NCI-H510A (cell line): ENCODE measurements around the gene BCL2L11.

ENCODE experiments used
- DNase-seq: peaks from one replicate; lab custom pipeline; 2025; lab: John Stamatoyannopoulos, UW

The BCL2L11 gene

GRCh38 chr2:111143107-111143842 lies 22.6 kb downstream of the BCL2L11 start:
- DNase-seq = no peak

- no peak for DNase-seq
These were observed 23.1 kb downstream of the BCL2L11 start for GRCh38 chr2:111143843-111144198.

GRCh38 chr2:111145103-111145760 lies 24.5 kb downstream of the BCL2L11 start:
- DNase-seq = no peak

GRCh38 chr2:111145951-111146350 lies 25.2 kb downstream of the BCL2L11 start:
- DNase-seq = no peak

GRCh38 chr2:111148225-111148873 lies 27.6 kb downstream of the BCL2L11 start:
- no peak for DNase-seq

GRCh38 chr2:111148925-111149324 lies 28.2 kb downstream of the BCL2L11 start:
- DNase-seq = no peak

- DNase-seq = no peak
These were observed 29.3 kb downstream of the BCL2L11 start for GRCh38 chr2:111149882-111150455.

- DNase-seq = no peak
These were observed 34.0 kb downstream of the BCL2L11 start for GRCh38 chr2:111154758-111155157.

GRCh38 chr2:111155610-111156009 lies 34.9 kb downstream of the BCL2L11 start:
- no peak for DNase-seq

- no peak for DNase-seq
These were observed 35.8 kb downstream of the BCL2L11 start for GRCh38 chr2:111156529-111156928.

- peak; percentile 66 for DNase-seq
These were observed 36.5 kb downstream of the BCL2L11 start for GRCh38 chr2:111157071-111157661.

GRCh38 chr2:111157798-111158197 lies 37.1 kb downstream of the BCL2L11 start:
- DNase-seq = no peak

- no peak for DNase-seq
These were observed 38.9 kb downstream of the BCL2L11 start for GRCh38 chr2:111159641-111160040.

- no peak for DNase-seq
These were observed 40.0 kb downstream of the BCL2L11 start for GRCh38 chr2:111160758-111161157.

GRCh38 chr2:111161971-111162370 lies 41.3 kb downstream of the BCL2L11 start:
- no peak for DNase-seq

GRCh38 chr2:111162718-111163331 lies 42.1 kb downstream of the BCL2L11 start:
- no peak for DNase-seq

- DNase-seq = no peak
These were observed 43.4 kb downstream of the BCL2L11 start for GRCh38 chr2:111164078-111164477.

GRCh38 chr2:111165084-111165483 lies 44.4 kb downstream of the BCL2L11 start:
- no peak for DNase-seq

- DNase-seq = no peak
These were observed 45.4 kb downstream of the BCL2L11 start for GRCh38 chr2:111166115-111166514.

- no peak for DNase-seq
These were observed 46.6 kb downstream of the BCL2L11 start for GRCh38 chr2:111167076-111167862.

GRCh38 chr2:111167863-111168162 lies 47.1 kb downstream of the BCL2L11 start:
- DNase-seq = no peak
